Fibroblast of lung (primary cell): ENCODE measurements around the gene GLG1. TPM values are rescaled to one million over a fixed set of nuclear protein-coding genes. Genes with fewer than 3 reads are reported as not detected.
"Not testable (repeated sequence)": the region's sequence is repeated elsewhere in the genome, so short reads cannot be mapped to it uniquely, and the experiment has no call there.

Experiments used
- DNase-seq, 2 donors: peaks; one replicate each; pipeline versions ENCODE4 v3.0.0 to v3.0.0-alpha.2; 2010; ENCODE audit warnings: low read depth in 2 of 2
- H2AFZ ChIP-seq: 2 replicates; pipeline ENCODE4 v1.5.1; 2012; ENCODE audit warnings: low read length, control low read depth, inconsistent platforms
- H3K27ac ChIP-seq: 2 replicates; pipeline ENCODE4 v1.5.1; 2011; ENCODE audit warnings: low read length, control low read depth; ENCODE audit not compliant: insufficient read depth
- H3K27me3 ChIP-seq: 2 replicates; pipeline ENCODE4 v1.5.1; 2011; ENCODE audit warnings: mild to moderate bottlenecking, low read length; ENCODE audit not compliant: control insufficient read depth, insufficient read depth
- H3K36me3 ChIP-seq: 2 replicates; pipeline ENCODE4 v1.5.1; 2011; ENCODE audit warnings: low read length; ENCODE audit not compliant: control insufficient read depth, insufficient read depth
- H3K4me1 ChIP-seq: 2 replicates; pipeline ENCODE4 v1.5.1; 2011; ENCODE audit warnings: low read length; ENCODE audit not compliant: control insufficient read depth, insufficient read depth; ENCODE audit errors: extremely low read depth
- H3K4me2 ChIP-seq: 2 replicates; pipeline ENCODE4 v1.5.1; 2011; ENCODE audit warnings: low read length, control low read depth; ENCODE audit not compliant: insufficient read depth; ENCODE audit errors: extremely low read depth
- H3K4me3 ChIP-seq, 4 experiments: fragments of 200-600 bp in 1 of 4; sonication (generic) in 1 of 4; replicated peaks in 1 of 4; 2 replicates each; pipeline ENCODE4 v1.5.1; 2011 to 2016; ENCODE audit warnings: low read length in 4 of 4, low read depth in 3 of 4, mild to moderate bottlenecking in 3 of 4, control low read depth in 2 of 4, inconsistent platforms in 1 of 4, mixed read lengths in 1 of 4; ENCODE audit not compliant: insufficient read depth in 1 of 4; ENCODE audit errors: control extremely low read depth in 1 of 4
- H3K79me2 ChIP-seq: 2 replicates; pipeline ENCODE4 v1.5.1; 2012; ENCODE audit warnings: mild to moderate bottlenecking, low read length, inconsistent platforms; ENCODE audit not compliant: control insufficient read depth, insufficient read depth
- H3K9ac ChIP-seq: 2 replicates; pipeline ENCODE4 v1.5.1; 2011; ENCODE audit warnings: mild to moderate bottlenecking, low read length, control low read depth; ENCODE audit not compliant: insufficient read depth
- H3K9me3 ChIP-seq: 2 replicates; pipeline ENCODE4 v1.5.1; 2012; ENCODE audit warnings: low read depth, low read length; ENCODE audit not compliant: control insufficient read depth, insufficient read depth
- H4K20me1 ChIP-seq: 2 replicates; pipeline ENCODE4 v1.5.1; 2011; ENCODE audit warnings: low read length; ENCODE audit not compliant: control insufficient read depth, insufficient read depth; ENCODE audit errors: extremely low read depth
- polyA plus RNA-seq, 2 donors: library from polyadenylated mRNA; depleted of rRNA in 1 of 2; stranded (reverse) in 1 of 2; unstranded in 1 of 2; fragments of >200 nt; gene quantifications; 2 replicates each; pipeline ENCODE4 v1.2.1, GENCODE V29; 2011 to 2012; ENCODE audit warnings: missing spikeins in 1 of 2
- total RNA-seq: library from RNA; depleted of rRNA; stranded (reverse); fragments of >200 nt; gene quantifications from 2 replicates; pipeline ENCODE4 v1.2.1, GENCODE V29; 2014

The GLG1 gene
- total and polyA plus RNA-seq, 2 donors (not counting 1 experiment from before 2014, with no cell fraction given): 138 to 150 TPM

DNA sequence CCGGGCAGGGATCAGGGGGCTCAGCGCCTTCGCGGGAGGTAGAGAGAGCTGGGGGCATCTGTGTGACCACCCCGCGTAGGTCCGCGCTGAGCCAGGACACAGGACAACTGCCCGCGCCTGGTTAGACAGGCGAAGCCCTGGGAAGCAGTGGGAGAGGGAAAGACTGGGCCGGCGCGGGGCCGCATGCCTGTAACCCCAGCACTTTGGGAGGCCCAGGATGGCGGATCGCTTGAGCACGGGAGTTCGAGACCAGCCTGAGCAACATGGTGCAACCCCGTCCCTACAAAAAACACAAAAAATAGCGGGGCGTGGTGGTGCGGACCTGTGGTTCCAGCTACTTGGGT lies 199.6 kb downstream of the GLG1 start:
- peak overlapping the region in 1 of 4 experiments; percentile 44 for H3K4me3 ChIP-seq
- H3K27me3 ChIP-seq, H4K20me1 ChIP-seq, H3K79me2 ChIP-seq, H3K36me3 ChIP-seq, H3K27ac ChIP-seq, H3K9ac ChIP-seq, H3K9me3 ChIP-seq, H3K4me2 ChIP-seq, H3K4me1 ChIP-seq: not testable (repeated sequence)
- peak overlapping the region; percentile 38 for H2AFZ ChIP-seq
- DNase-seq: peak in 1 of 2 donors; percentile 25

DNA sequence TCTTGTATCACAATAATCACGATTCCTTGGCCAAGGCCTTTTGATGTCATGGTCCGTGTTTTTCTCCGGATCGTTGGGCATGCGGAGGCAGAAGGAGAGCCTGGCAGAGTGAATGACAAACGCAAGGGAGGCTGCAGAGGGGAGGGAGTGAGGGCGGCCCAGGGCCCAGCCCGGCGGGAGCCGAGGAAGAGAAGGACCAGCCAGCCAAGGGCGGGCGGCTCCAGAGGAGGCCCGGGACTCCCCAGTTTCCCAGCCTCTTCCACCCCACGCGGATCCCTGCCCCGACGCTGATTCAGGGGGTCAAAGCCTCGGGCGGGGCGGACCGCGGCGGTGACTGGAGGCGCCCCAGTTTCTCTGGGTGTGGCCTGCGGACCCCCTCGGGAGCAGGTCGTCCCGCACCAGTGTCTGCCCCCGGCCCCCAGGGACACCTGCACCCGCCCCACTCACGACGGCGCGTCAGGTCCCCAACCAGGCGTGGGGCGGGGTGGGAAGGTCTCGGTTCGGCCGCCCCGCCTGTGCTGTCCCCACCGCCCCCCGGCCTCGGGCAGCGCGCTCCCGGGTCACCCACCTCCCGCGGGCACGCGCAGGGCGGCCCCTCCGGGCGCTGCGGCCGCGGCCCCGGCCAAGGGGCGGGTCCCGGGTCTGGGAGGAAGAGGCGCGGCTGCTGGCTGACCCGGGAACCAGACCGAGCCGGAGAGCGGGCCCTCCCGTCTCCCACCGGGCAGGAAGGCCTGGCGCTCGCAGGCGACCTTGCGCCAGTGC lies 200.1 kb downstream of the GLG1 start:
- not testable (repeated sequence) for H3K27ac ChIP-seq, H3K36me3 ChIP-seq, H3K9me3 ChIP-seq, H3K27me3 ChIP-seq, H4K20me1 ChIP-seq, H3K4me1 ChIP-seq, DNase-seq, H3K79me2 ChIP-seq, H3K4me2 ChIP-seq, H3K9ac ChIP-seq, H2AFZ ChIP-seq
- H3K4me3 ChIP-seq: peak overlapping the region in 1 of 4 experiments; percentile 44

DNA sequence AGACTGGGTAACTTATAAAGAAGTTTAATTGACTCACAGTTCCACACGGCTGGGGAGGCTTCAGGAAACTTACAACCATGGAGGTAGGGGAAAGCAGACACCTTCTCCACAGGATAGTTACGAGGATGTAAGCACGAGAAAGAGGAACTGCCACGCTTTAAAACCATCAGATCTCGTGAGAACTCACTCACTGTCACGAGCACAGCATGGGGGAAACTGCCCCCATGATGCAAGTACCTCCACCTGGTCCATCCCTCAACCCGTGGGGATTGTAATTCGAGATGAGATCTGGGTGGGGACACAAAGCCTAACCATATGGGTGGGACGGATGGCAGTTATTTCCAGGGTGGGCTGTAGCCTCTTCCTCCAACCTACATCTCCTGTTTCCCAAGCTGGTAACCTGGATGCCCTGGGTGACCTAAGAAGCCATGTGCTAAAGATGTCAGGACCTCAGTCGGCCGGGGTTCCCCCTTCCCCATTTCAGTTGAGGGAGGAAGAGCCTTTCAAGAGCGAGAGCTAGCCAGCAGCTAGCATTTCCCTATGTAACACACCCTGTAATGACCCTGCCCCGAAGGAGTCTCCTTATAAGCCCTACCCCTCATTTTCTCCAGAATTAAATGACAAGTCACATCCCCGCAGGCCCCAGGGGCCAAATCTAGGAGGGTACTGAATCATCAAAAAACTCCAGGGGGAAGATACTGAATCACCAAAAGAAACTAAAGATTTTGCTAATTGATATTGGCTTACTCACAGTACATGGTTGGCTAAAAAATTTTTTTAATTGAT lies 202.6 kb downstream of the GLG1 start:
- not testable (repeated sequence) for H4K20me1 ChIP-seq, H3K79me2 ChIP-seq, H3K36me3 ChIP-seq, H3K27ac ChIP-seq, H3K4me3 ChIP-seq, H3K4me1 ChIP-seq, H3K9me3 ChIP-seq, H3K27me3 ChIP-seq, H2AFZ ChIP-seq, H3K4me2 ChIP-seq, H3K9ac ChIP-seq, DNase-seq

DNA sequence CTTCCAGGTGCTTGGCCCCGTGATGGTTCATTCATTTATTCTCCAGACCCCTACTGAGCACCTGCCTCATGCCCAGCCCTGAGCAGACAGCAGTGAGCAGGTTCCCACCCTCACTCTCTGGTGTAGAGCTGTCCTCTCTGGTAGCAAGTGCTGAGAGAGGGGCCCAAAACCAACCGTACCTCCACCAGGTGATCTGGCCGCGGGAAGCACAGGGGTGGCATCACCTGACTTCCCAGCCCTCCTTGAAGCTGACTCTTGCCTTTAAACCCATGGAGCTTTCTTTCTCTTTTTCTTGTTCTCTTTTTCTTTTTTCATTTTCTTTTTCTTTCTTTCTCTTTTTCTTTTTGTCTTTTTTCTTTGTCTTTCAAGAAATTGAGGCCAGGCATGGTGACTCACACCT lies 206.7 kb downstream of the GLG1 start:
- H4K20me1 ChIP-seq, H3K4me1 ChIP-seq, H3K9ac ChIP-seq, H2AFZ ChIP-seq, H3K27ac ChIP-seq, H3K9me3 ChIP-seq, H3K36me3 ChIP-seq, H3K4me2 ChIP-seq, H3K27me3 ChIP-seq, H3K4me3 ChIP-seq, H3K79me2 ChIP-seq, DNase-seq: not testable (repeated sequence)

DNA sequence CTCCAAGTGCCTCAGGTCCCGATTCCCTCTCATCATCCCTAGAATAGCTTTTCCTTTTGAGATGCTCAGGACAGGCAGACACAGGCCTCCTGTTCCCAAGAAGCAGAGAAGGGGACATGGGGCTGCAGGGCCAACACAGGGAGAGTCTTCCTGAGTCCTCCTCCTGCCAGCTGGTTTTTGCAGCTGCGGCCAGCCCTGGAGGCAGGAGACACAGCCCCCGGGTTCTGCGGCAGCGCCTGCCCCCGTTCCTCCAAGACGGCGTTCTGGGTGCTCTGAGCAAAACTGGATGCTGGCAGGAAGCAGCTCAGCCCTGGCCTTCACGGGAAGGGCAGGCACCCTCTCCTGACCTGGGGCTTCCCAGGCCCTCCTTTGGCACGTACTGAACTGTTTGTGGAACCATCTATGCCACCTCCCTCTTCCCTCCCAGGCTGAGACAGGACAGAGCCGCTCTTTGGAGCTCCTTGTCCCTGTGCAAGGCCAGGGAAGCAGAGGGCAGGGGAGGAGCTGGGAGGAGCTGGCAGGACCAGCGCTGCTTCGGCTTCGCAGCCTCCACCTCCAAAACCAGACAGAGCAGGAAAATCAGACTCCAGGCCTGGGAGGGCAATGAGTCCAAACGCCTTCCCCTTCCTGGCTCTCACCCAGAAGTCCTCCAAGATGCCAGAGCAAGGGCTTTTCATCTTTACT lies 208.6 kb downstream of the GLG1 start:
- not testable (repeated sequence) for DNase-seq

More for the DNA sequence above, 208.6 kb downstream of the GLG1 start:
- not testable (repeated sequence) for H2AFZ ChIP-seq, H3K9me3 ChIP-seq, H4K20me1 ChIP-seq, H3K79me2 ChIP-seq, H3K9ac ChIP-seq, H3K4me2 ChIP-seq, H3K27ac ChIP-seq, H3K27me3 ChIP-seq, H3K4me1 ChIP-seq, H3K36me3 ChIP-seq, H3K4me3 ChIP-seq
